WTC11 (cell line): ENCODE data around the gene KCTD16. TPM values are rescaled to one million over a fixed set of nuclear protein-coding genes. Genes with fewer than 3 reads are reported as not detected.

Source experiments
- ATAC-seq: fragments of 200-7000 bp; cut with Tn5 transposase; 2 replicates; pipeline ENCODE4 v1.10.0; 2021; ENCODE audit warnings: mild to moderate bottlenecking, moderate library complexity
- Bru-seq: library from RNA; stranded (reverse); fragments of 400-500 nt; gene quantifications from one replicate; lab custom pipeline; 2021; lab: Mats Ljungman, UMichigan
- CTCF ChIA-PET: fragments of 300-600 bp; sonication (Branson Sonifier 250); formaldehyde crosslinking; loops from one replicate; lab custom pipeline; 2021; ENCODE audit warnings: antibody characterized with exemption; lab: Charles Lee
- POLR2A ChIA-PET: fragments of 350-600 bp; sonication (Branson Sonifier 250); formaldehyde crosslinking; loops from one replicate; lab custom pipeline; 2021; ENCODE audit warnings: antibody characterized with exemption; lab: Charles Lee
- DNase-seq: peaks from one replicate; pipeline ENCODE4 v3.0.0; 2021; ENCODE audit warnings: low spot score
- H3K27ac Mint-ChIP-seq: 2 replicates; pipeline ENCODE4 v1.8.0; 2021; ENCODE audit warnings: mixed read lengths
- H3K27me3 Mint-ChIP-seq: 2 replicates; pipeline ENCODE4 v1.8.0; 2021; ENCODE audit warnings: low read depth, mild to moderate bottlenecking, moderate library complexity, mixed read lengths
- H3K36me3 Mint-ChIP-seq: 2 replicates; pipeline ENCODE4 v1.8.0; 2021; ENCODE audit warnings: mixed read lengths
- H3K4me1 Mint-ChIP-seq: 2 replicates; pipeline ENCODE4 v1.8.0; 2022; ENCODE audit warnings: mixed read lengths
- H3K4me3 Mint-ChIP-seq: 2 replicates; pipeline ENCODE4 v1.8.0; 2021; ENCODE audit warnings: mild to moderate bottlenecking, moderate library complexity, mixed read lengths
- H3K9me3 Mint-ChIP-seq: 2 replicates; pipeline ENCODE4 v1.8.0; 2021; ENCODE audit warnings: mixed read lengths
- ARID4B ChIP-seq: sonication (generic); formaldehyde crosslinking; IDR thresholded peaks from 2 replicates; pipeline ENCODE4 v1.8.0; 2023; ENCODE audit warnings: missing genetic modification reagents, mild to moderate bottlenecking, borderline replicate concordance
- ATF3 ChIP-seq: sonication (generic); formaldehyde crosslinking; conservative IDR thresholded peaks from 2 replicates; pipeline ENCODE4 v1.8.1; 2022; ENCODE audit warnings: mild to moderate bottlenecking, missing genetic modification reagents
- CREM ChIP-seq: sonication (generic); formaldehyde crosslinking; IDR thresholded peaks from 2 replicates; pipeline ENCODE4 v1.8.1; 2022; ENCODE audit warnings: mild to moderate bottlenecking, missing genetic modification reagents, moderate library complexity
- FOXJ3 ChIP-seq: sonication (generic); formaldehyde crosslinking; IDR thresholded peaks from 2 replicates; pipeline ENCODE4 v1.9.0; 2021; ENCODE audit warnings: missing genetic modification reagents, mild to moderate bottlenecking, borderline replicate concordance
- FOXP1 ChIP-seq: sonication (generic); formaldehyde crosslinking; IDR thresholded peaks from 2 replicates; pipeline ENCODE4 v1.8.0; 2022; ENCODE audit warnings: missing genetic modification reagents, mild to moderate bottlenecking, moderate library complexity, borderline replicate concordance
- KAT7 ChIP-seq: sonication (generic); formaldehyde crosslinking; IDR thresholded peaks from 2 replicates; pipeline ENCODE4 v1.8.1; 2023; ENCODE audit warnings: missing genetic modification reagents, mild to moderate bottlenecking, borderline replicate concordance
- MAX ChIP-seq: sonication (generic); formaldehyde crosslinking; IDR thresholded peaks from 2 replicates; pipeline ENCODE4 v1.8.0; 2022; ENCODE audit warnings: mild to moderate bottlenecking, missing genetic modification reagents
- MLX ChIP-seq: sonication (generic); formaldehyde crosslinking; IDR thresholded peaks from 2 replicates; pipeline ENCODE4 v1.8.1; 2023; ENCODE audit warnings: mild to moderate bottlenecking, missing genetic modification reagents, moderate library complexity
- NFE2L1 ChIP-seq: sonication (generic); formaldehyde crosslinking; IDR thresholded peaks from 2 replicates; pipeline ENCODE4 v1.8.1; 2023; ENCODE audit warnings: missing genetic modification reagents
- NR3C1 ChIP-seq: sonication (generic); formaldehyde crosslinking; conservative IDR thresholded peaks from 2 replicates; pipeline ENCODE4 v1.8.1; 2023; ENCODE audit warnings: low read depth, mild to moderate bottlenecking, missing genetic modification reagents
- RELA ChIP-seq: sonication (generic); formaldehyde crosslinking; IDR thresholded peaks from 2 replicates; pipeline ENCODE4 v1.8.1; 2022; ENCODE audit warnings: missing genetic modification reagents, mild to moderate bottlenecking, borderline replicate concordance
- SP1 ChIP-seq: sonication (generic); formaldehyde crosslinking; conservative IDR thresholded peaks from 2 replicates; pipeline ENCODE4 v1.8.1; 2022; ENCODE audit warnings: missing genetic modification reagents
- TEAD1 ChIP-seq: sonication (generic); formaldehyde crosslinking; IDR thresholded peaks from 2 replicates; pipeline ENCODE4 v1.8.0; 2022; ENCODE audit warnings: mild to moderate bottlenecking, missing genetic modification reagents
- ZNF219 ChIP-seq: sonication (generic); formaldehyde crosslinking; IDR thresholded peaks from 2 replicates; pipeline ENCODE4 v1.8.0; 2023; ENCODE audit warnings: missing genetic modification reagents, mild to moderate bottlenecking, borderline replicate concordance
- ZNF232 ChIP-seq: sonication (generic); formaldehyde crosslinking; IDR thresholded peaks from 2 replicates; pipeline ENCODE4 v1.8.0; 2022; ENCODE audit warnings: mild to moderate bottlenecking, missing genetic modification reagents
- ZNF281 ChIP-seq: sonication (generic); formaldehyde crosslinking; IDR thresholded peaks from 2 replicates; pipeline ENCODE4 v1.8.0; 2023; ENCODE audit warnings: mild to moderate bottlenecking, missing genetic modification reagents
- long read RNA-seq, 3 experiments: library from RNA in 1 of 3; library from capped mRNA in 1 of 3; library from polyadenylated mRNA in 1 of 3; unstranded in 2 of 3; stranded (forward) in 1 of 3; transcript quantifications; one replicate each; pipeline ENCODE4 v2.0.0, GENCODE V29; 2021
- total RNA-seq: library from RNA; stranded (reverse); gene quantifications from 3 replicates; pipeline ENCODE4 v1.2.3, GENCODE V29; 2021
- TF ChIP-seq, protein P1 (sequence below): sonication (generic); formaldehyde crosslinking; IDR thresholded peaks from 2 replicates; pipeline ENCODE4 v1.8.1; 2022; ENCODE audit warnings: mild to moderate bottlenecking, missing genetic modification reagents, moderate library complexity, borderline replicate concordance
- TF ChIP-seq, protein P2 (sequence below): sonication (generic); formaldehyde crosslinking; IDR thresholded peaks from 2 replicates; pipeline ENCODE4 v1.8.1; 2022; ENCODE audit warnings: low read depth, mild to moderate bottlenecking, moderate library complexity, missing genetic modification reagents, borderline replicate concordance
- TF ChIP-seq, protein P3 (sequence below): fragments of 250-450 bp; sonication (Bioruptor Pico); IDR thresholded peaks from 2 replicates; pipeline ENCODE4 v2.1.2; 2022; ENCODE audit warnings: mild to moderate bottlenecking, moderate library complexity
- TF ChIP-seq, protein P4 (sequence below): sonication (generic); formaldehyde crosslinking; IDR thresholded peaks from 2 replicates; pipeline ENCODE4 v1.8.1; 2022; ENCODE audit warnings: missing genetic modification reagents, borderline replicate concordance

KCTD16 gene
- 0.20 to 0.73 TPM (median 0.34 TPM) in 3 replicates for total RNA-seq
- percentile 26 among the genes with signal in this experiment for Bru-seq, nascent RNA
- long read RNA-seq, experiment 1: 0 reads
- long read RNA-seq, experiment 2, partial matches to known transcripts: 0 of 1 reads
- long read RNA-seq, experiment 2, other reads (novel, unspliced or antisense): 1 of 1 reads
- long read RNA-seq, experiment 3: 0 reads

DNA sequence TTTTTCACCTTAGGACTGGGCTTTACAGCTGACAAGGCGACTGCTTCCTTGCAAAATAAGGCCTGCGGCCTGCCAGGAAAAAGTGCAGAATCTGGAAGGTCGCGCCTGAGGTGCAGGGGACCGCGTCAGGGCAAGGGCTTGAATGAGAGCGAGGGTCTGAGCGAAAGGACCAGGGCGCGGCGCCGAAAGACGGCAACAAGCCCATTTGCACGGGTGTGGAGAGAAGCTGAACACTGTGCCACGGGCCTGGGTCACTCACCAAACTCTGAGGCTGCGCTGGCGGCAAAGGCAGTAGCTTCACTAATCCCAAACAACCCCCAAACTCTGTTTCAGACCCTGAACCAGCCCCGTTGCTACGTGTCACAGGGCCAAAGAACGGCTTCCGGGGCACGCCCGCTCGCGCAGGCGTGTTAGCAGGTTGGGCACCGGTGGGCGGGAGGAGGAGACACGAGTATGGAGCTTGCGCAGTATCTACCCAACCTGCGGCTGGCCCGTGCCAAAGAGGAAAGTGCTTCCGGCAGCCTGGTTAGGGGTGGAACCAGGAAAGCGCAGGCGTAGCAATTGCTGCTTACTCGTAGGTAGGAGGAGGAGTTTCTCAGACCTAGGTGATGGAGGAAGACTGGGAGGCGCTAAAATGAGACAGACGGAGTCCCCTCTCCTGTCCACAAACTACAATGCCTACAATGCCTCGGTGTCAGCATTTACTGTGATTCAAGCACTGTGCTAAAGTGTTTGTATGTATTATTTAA is at the start of gene KCTD16, which contains the start of gene YIPF5:
Gene KCTD16 (plus strand): TSS at position 598 of the 749 bp plus-strand sequence.
Gene YIPF5 (minus strand): TSS at position 384 of the 749 bp plus-strand sequence. CDS start 704 bp downstream, outside the sequence.
- H3K9me3 Mint-ChIP-seq: peaks cover 5% of the 10 kb centered on the region
- no peaks in the 10 kb centered on the region for H3K27me3 Mint-ChIP-seq
- ChIA-PET CTCF (interaction anchor here (0.5 to 1.5 kb wide), 4 partner anchors 15 to 292 kb away, joined by 3 to 11 read pairs (median 3); no protein-coding TSS in a partner anchor), POLR2A (no interaction called here)
- H3K36me3 Mint-ChIP-seq: peaks cover 20% of the 10 kb centered on the region
- peak within 1 kb of the TSS; percentile 85 for H3K4me3 Mint-ChIP-seq
- H3K27ac Mint-ChIP-seq: peak within 1 kb of the TSS; percentile 48
- H3K4me1 Mint-ChIP-seq: peaks cover 14% of the 10 kb centered on the region
- DNase-seq: peak; percentile 95
- peak; percentile 100 for ATAC-seq
- TF ChIP-seq NR3C1 (CRISPR knock-in tag): no peak
- TF ChIP-seq SP1 (CRISPR knock-in tag): peak; percentile 71; the same call in 1 of the 2 replicates
- no peak for TF ChIP-seq NFE2L1
- peak; percentile 47; the same call in 1 of the 2 replicates for TF ChIP-seq MAX (CRISPR knock-in tag)
- TF ChIP-seq ZNF219 (CRISPR knock-in tag): no peak
- peak; percentile 72; the same call in 1 of the 2 replicates for TF ChIP-seq FOXP1 (CRISPR knock-in tag)
- TF ChIP-seq ZNF232 (CRISPR knock-in tag): no peak
- TF ChIP-seq MLX (CRISPR knock-in tag): 0 out of 2 replicates have a peak, but pooled peaks have one; percentile 64
- TF ChIP-seq KAT7: no peak
- no peak for TF ChIP-seq RELA
- TF ChIP-seq ZNF281: no peak
- TF ChIP-seq, protein P1, sequence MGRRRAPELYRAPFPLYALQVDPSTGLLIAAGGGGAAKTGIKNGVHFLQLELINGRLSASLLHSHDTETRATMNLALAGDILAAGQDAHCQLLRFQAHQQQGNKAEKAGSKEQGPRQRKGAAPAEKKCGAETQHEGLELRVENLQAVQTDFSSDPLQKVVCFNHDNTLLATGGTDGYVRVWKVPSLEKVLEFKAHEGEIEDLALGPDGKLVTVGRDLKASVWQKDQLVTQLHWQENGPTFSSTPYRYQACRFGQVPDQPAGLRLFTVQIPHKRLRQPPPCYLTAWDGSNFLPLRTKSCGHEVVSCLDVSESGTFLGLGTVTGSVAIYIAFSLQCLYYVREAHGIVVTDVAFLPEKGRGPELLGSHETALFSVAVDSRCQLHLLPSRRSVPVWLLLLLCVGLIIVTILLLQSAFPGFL (CRISPR knock-in tag): no peak
- no peak for TF ChIP-seq FOXJ3 (CRISPR knock-in tag)
- TF ChIP-seq, protein P2, sequence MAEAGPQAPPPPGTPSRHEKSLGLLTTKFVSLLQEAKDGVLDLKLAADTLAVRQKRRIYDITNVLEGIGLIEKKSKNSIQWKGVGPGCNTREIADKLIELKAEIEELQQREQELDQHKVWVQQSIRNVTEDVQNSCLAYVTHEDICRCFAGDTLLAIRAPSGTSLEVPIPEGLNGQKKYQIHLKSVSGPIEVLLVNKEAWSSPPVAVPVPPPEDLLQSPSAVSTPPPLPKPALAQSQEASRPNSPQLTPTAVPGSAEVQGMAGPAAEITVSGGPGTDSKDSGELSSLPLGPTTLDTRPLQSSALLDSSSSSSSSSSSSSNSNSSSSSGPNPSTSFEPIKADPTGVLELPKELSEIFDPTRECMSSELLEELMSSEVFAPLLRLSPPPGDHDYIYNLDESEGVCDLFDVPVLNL (CRISPR knock-in tag): no peak
- TF ChIP-seq TEAD1 (CRISPR knock-in tag): peak; percentile 88
- peak; percentile 77 for TF ChIP-seq CREM (CRISPR knock-in tag)
- TF ChIP-seq, protein P3, sequence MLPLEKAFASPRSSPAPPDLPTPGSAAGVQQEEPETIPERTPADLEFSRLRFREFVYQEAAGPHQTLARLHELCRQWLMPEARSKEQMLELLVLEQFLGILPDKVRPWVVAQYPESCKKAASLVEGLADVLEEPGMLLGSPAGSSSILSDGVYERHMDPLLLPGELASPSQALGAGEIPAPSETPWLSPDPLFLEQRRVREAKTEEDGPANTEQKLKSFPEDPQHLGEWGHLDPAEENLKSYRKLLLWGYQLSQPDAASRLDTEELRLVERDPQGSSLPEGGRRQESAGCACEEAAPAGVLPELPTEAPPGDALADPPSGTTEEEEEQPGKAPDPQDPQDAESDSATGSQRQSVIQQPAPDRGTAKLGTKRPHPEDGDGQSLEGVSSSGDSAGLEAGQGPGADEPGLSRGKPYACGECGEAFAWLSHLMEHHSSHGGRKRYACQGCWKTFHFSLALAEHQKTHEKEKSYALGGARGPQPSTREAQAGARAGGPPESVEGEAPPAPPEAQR (CRISPR knock-in tag): no peak
- TF ChIP-seq ARID4B (CRISPR knock-in tag): peak; percentile 66; the same call in 1 of the 2 replicates
- TF ChIP-seq, protein P4, sequence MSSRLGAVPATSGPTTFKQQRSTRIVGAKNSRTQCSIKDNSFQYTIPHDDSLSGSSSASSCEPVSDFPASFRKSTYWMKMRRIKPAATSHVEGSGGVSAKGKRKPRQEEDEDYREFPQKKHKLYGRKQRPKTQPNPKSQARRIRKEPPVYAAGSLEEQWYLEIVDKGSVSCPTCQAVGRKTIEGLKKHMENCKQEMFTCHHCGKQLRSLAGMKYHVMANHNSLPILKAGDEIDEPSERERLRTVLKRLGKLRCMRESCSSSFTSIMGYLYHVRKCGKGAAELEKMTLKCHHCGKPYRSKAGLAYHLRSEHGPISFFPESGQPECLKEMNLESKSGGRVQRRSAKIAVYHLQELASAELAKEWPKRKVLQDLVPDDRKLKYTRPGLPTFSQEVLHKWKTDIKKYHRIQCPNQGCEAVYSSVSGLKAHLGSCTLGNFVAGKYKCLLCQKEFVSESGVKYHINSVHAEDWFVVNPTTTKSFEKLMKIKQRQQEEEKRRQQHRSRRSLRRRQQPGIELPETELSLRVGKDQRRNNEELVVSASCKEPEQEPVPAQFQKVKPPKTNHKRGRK (CRISPR knock-in tag): no peak
- no peak for TF ChIP-seq ATF3 (CRISPR knock-in tag)
